Measurements from ENCODE around the gene ZSCAN22.

The ZSCAN22 gene

GRCh38 chr19:58334691-58335249 is 8.0 kb downstream of the ZSCAN22 start:
- no peak for TF ChIP-seq CTCF (conservative IDR thresholded peaks at IDR 0.05)
- no peak overlapping the region for H3K27ac ChIP-seq

- no peak overlapping the region for H3K27ac ChIP-seq
- no peak for TF ChIP-seq CTCF (conservative IDR thresholded peaks at IDR 0.05)
Measured at GRCh38 chr19:58335630-58336029, 8.8 kb downstream of the ZSCAN22 start.

GRCh38 chr19:58336216-58336615 is 9.4 kb downstream of the ZSCAN22 start:
- no peak for TF ChIP-seq CTCF (conservative IDR thresholded peaks at IDR 0.05)
- no peak overlapping the region for H3K27ac ChIP-seq

- no peak for TF ChIP-seq CTCF (conservative IDR thresholded peaks at IDR 0.05)
Measured at GRCh38 chr19:58336820-58337219, 10.0 kb downstream of the ZSCAN22 start.

GRCh38 chr19:58338336-58338735 is 11.5 kb downstream of the ZSCAN22 start:
- TF ChIP-seq CTCF (conservative IDR thresholded peaks at IDR 0.05) = no peak
- H3K27ac ChIP-seq = no peak overlapping the region

More at GRCh38 chr19:58336820-58337219, 10.0 kb downstream of the ZSCAN22 start:
- H3K27ac ChIP-seq = no peak overlapping the region

GRCh38 chr19:58338825-58339558 is 12.2 kb downstream of the ZSCAN22 start:
- no peak overlapping the region for H3K27ac ChIP-seq
- TF ChIP-seq CTCF (conservative IDR thresholded peaks at IDR 0.05) = peak; percentile 19; the same call in 1 of the 2 replicates

- no peak for TF ChIP-seq CTCF (conservative IDR thresholded peaks at IDR 0.05)
- no peak overlapping the region for H3K27ac ChIP-seq
Measured at GRCh38 chr19:58345558-58345957, 18.8 kb downstream of the ZSCAN22 start.

Data from VCaP (cell line).